ENCODE results near the gene F8. TPM values are rescaled to one million over a fixed set of nuclear protein-coding genes. Genes with fewer than 3 reads are reported as not detected.
"Not testable (repeated sequence)": the region's sequence is repeated elsewhere in the genome, so short reads cannot be mapped to it uniquely, and the experiment has no call there.

Gene F8
- polyA plus RNA-seq, 3 donors from 2014 or later = 1.1 to 3.4 (median 2.7) TPM

DNA sequence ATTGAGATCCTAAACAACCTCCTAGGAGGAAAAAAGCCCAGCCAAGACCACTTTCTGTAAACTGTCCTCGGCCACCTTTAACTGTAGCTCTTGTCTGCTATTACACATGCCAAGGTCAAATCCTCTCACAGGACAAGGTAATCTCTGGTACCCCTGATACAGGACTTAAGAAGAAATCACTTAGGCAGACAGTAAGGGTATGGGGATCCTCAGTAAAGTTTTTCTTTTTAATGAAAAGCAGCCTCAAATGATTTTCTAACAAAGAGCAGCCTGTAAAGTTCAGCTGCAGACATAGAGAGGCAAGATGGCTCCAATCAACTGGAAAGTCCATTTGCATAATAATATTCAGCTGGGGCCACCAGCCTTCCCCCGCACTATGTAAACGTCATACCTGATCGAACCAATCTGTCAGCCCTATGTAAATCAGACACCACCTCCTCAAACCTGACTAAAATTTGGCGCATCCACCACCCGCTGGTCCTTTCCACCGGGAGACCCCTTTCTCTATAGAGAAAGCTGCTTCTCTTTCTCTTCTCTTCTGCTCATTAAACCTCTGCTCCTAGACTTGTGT is 202.7 kb downstream of the F8 start:
- DNase-seq = no peak
- Mint-ChIP-seq H3K27me3 (ENCODE audit: low read depth in 3 of 3) (peaks cover 0 to 17% (median 4%) of the 10 kb centered on the region in 3 donors), H3K9me3 (no peaks in the 10 kb centered on the region), H3K36me3 (no peaks in the 10 kb centered on the region), H3K4me1 (no peaks in the 10 kb centered on the region), H3K27ac (no peak overlapping the region), H3K4me3 (no peak overlapping the region)

DNA sequence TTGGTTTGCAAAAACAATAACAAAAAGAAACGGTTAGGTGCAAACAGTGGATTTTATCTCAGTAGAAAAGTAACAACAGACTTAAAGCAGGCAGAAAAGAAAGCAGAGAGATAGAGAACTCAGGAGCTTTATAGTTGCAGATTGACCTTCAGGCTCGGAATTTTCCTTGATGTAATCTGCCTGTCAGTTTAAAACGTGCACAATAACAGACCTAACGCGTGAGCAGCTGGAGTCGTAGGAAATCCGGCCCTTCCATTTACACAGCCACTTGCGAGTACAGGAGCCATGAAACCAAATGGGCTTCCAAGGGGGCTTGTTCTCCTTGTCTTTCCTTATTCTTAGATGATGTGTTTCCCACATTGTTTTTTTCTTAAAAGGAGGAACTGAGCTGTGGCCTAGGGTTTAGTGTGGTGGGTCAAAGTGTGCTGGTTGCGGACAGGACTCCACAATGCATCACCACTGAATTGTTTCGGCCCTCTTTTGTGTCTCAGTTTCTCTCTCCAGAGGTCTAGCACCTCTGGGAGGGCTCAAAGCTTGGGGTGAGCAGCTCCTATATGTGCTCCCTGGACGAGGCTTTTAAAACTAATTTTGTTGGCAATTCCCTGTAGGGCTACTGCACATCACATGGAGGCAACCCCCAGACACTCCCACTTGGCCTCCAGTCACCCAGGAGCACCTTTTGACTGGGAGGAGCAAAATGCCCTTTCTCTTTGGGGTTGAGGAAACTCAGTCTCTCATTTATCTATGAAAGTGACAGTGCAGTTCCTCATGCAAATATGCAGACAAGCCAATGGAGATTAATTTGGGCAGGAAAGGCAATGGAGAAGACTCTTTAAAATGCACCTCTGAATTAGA is 203.4 kb downstream of the F8 start:
- Mint-ChIP-seq H3K9me3 (no peaks in the 10 kb centered on the region), H3K27me3 (ENCODE audit: low read depth in 3 of 3) (peaks cover 0 to 17% (median 4%) of the 10 kb centered on the region in 3 donors), H3K36me3 (no peaks in the 10 kb centered on the region), H3K27ac (no peak overlapping the region), H3K4me1 (no peaks in the 10 kb centered on the region), H3K4me3 (no peak overlapping the region)
- no peak for DNase-seq

DNA sequence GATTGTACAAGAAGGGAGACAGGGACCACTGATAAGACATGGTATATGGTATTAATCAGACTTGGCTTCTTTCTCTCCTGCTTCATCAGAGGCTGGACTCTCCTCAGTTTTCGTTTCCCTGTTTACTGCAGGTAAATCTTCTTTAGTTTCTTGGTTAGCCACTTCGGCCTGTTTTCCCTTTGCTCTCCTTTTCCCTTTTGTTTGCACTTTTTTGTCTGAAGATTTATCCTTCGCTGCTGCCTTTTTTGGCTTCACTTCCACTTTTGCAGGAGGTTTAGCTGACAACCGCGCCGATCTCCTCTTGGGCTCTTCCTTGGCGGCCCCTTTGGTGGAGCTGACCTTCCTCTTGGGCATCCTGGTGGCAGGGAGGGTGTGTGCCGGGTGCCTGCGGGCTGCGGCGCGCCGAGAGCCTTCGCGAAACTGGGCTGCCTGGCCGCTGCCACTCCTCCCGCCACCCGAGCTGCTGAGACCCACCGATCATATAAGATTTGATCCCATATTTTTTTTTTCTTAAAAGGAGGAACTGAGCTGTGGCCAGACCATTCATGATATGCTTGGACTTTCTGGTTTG is 205.4 kb downstream of the F8 start:
- DNase-seq, H3K4me3 Mint-ChIP-seq, H3K36me3 Mint-ChIP-seq, H3K4me1 Mint-ChIP-seq, H3K9me3 Mint-ChIP-seq, H3K27ac Mint-ChIP-seq: not testable (repeated sequence)
- H3K27me3 Mint-ChIP-seq (ENCODE audit: low read depth in 3 of 3) = peaks cover 0 to 22% (median 7%) of the 10 kb centered on the region in 3 donors

DNA sequence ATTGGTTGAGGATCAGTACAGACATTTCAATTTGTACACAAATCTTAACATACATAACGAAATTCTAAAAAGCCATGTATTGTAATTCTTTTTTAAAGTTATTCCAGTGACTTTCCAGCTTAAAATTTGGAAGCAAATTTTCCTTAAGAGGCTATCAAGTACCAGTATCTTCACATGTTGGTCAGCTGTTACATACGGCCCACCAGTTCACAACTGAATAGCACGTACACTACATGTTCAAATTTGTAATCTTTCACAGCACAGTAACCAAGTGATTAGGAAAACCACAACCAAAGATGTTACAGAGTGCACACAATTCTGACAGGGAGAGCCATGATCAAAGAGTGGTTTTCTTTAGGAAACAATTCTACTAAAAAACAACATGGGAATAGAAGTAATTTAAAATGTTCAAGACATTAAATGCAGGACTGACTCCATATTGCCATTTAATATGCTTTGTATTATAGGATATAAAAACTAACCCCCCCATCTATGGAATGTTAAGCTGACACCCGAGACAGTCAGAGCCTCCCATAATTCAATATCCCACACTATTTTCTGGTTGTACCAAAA is 206.1 kb downstream of the F8 start:
- H3K36me3 Mint-ChIP-seq, H3K9me3 Mint-ChIP-seq, H3K27ac Mint-ChIP-seq, H3K4me3 Mint-ChIP-seq, DNase-seq, H3K4me1 Mint-ChIP-seq: not testable (repeated sequence)
- H3K27me3 Mint-ChIP-seq (ENCODE audit: low read depth in 3 of 3) = peaks cover 0 to 25% (median 7%) of the 10 kb centered on the region in 3 donors

GRCh38 chrX:154815274-154815818 is 207.2 kb downstream of the F8 start:
- Mint-ChIP-seq H3K9me3 (no peaks in the 10 kb centered on the region), H3K27ac (no peak overlapping the region), H3K36me3 (no peaks in the 10 kb centered on the region), H3K4me1 (peaks cover 5 to 6% of the 10 kb centered on the region in 2 donors), H3K27me3 (ENCODE audit: low read depth in 3 of 3) (peaks cover 0 to 26% (median 6%) of the 10 kb centered on the region in 3 donors), H3K4me3 (no peak overlapping the region)
- no peak for DNase-seq

DNA sequence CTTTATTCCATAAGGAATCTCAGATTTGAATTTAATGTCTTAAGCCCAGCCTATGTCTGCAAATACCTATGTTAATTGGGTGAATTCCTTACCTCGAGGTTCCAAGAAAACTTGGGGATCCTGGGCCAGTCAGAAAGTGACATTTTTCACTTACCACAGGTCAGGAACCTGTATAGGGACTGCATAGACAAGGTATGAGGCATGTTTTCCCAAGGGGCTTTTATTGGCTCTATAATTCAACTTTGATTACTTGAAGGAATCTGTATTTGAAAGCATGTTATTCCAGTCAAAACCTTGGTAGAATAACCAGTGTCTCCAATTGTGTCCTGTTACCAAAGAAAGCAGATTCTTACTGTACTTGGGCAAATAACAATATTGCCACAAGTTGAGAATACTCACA is 208.7 kb downstream of the F8 start:
- Mint-ChIP-seq H3K4me3 (no peak overlapping the region), H3K27me3 (ENCODE audit: low read depth in 3 of 3) (peaks cover 0 to 23% (median 4%) of the 10 kb centered on the region in 3 donors)

GRCh38 chrX:154812341-154813101 is 210.0 kb downstream of the F8 start:
- no peak overlapping the region for H3K4me3 Mint-ChIP-seq
- H3K27ac Mint-ChIP-seq = no peak overlapping the region
- DNase-seq = no peak
- peaks cover 0 to 20% (median 4%) of the 10 kb centered on the region in 3 donors for H3K27me3 Mint-ChIP-seq (ENCODE audit: low read depth in 3 of 3)
- H3K9me3 Mint-ChIP-seq = no peaks in the 10 kb centered on the region
- H3K4me1 Mint-ChIP-seq = peaks cover 20 to 25% of the 10 kb centered on the region in 2 donors
- H3K36me3 Mint-ChIP-seq = no peaks in the 10 kb centered on the region

More for the DNA sequence above, 208.7 kb downstream of the F8 start:
- Mint-ChIP-seq H3K27ac (no peak overlapping the region), H3K4me1 (peaks cover 19 to 21% of the 10 kb centered on the region in 2 donors), H3K36me3 (no peaks in the 10 kb centered on the region), H3K9me3 (no peaks in the 10 kb centered on the region)
- DNase-seq = no peak

- Mint-ChIP-seq H3K36me3 (no peaks in the 10 kb centered on the region), H3K9me3 (no peaks in the 10 kb centered on the region), H3K27me3 (ENCODE audit: low read depth in 3 of 3) (peaks cover 0 to 17% (median 4%) of the 10 kb centered on the region in 3 donors), H3K27ac (peak overlapping the region in 2 of 6 donors; percentile 32 to 60), H3K4me3 (peak overlapping the region in 4 of 5 donors; percentile 13 to 66 (median 40)), H3K4me1 (peaks cover 27 to 33% of the 10 kb centered on the region in 2 donors)
- peak; percentile 31 to 42 (median 35) for DNase-seq
These were observed 212.4 kb downstream of the F8 start for GRCh38 chrX:154809939-154810665.

GRCh38 chrX:154806837-154807501 is 215.6 kb downstream of the F8 start:
- H3K27me3 Mint-ChIP-seq (ENCODE audit: low read depth in 3 of 3) = peaks cover 0 to 10% (median 0%) of the 10 kb centered on the region in 3 donors
- no peak overlapping the region for H3K27ac Mint-ChIP-seq
- H3K4me3 Mint-ChIP-seq = no peak overlapping the region
- no peaks in the 10 kb centered on the region for H3K36me3 Mint-ChIP-seq
- H3K9me3 Mint-ChIP-seq = no peaks in the 10 kb centered on the region
- no peak for DNase-seq
- H3K4me1 Mint-ChIP-seq = peaks cover 37 to 44% of the 10 kb centered on the region in 2 donors

GRCh38 chrX:154805696-154806091 is 216.8 kb downstream of the F8 start:
- Mint-ChIP-seq H3K27me3 (ENCODE audit: low read depth in 3 of 3) (peaks cover 0 to 9% (median 0%) of the 10 kb centered on the region in 3 donors), H3K36me3 (no peaks in the 10 kb centered on the region), H3K9me3 (no peaks in the 10 kb centered on the region), H3K27ac (peak overlapping the region; percentile 48 to 67 (median 58)), H3K4me1 (peaks cover 35 to 42% of the 10 kb centered on the region in 2 donors), H3K4me3 (peak overlapping the region; percentile 77 to 90 (median 85))
- no peak for DNase-seq

- peak; percentile 76 to 82 (median 81) for DNase-seq
- no peaks in the 10 kb centered on the region for H3K36me3 Mint-ChIP-seq
- H3K27me3 Mint-ChIP-seq (ENCODE audit: low read depth in 3 of 3) = peaks cover 0 to 6% (median 0%) of the 10 kb centered on the region in 3 donors
- peak within 1 kb of the TSS; percentile 77 to 90 (median 85) for H3K4me3 Mint-ChIP-seq
- H3K27ac Mint-ChIP-seq = peak within 1 kb of the TSS; percentile 48 to 67 (median 58)
- H3K4me1 Mint-ChIP-seq = peaks cover 29 to 36% of the 10 kb centered on the region in 2 donors
- H3K9me3 Mint-ChIP-seq = no peaks in the 10 kb centered on the region
These were observed 217.4 kb downstream of the F8 start, which contains the start of gene MPP1 for GRCh38 chrX:154804957-154805695. TSS of gene MPP1 (minus strand) at chrX:154805485. CDS start at chrX:154805373, 112 bp downstream.
